GM21717 (cell line): ENCODE measurements around the gene SYNJ2.

Experiments used
- ATAC-seq: cut with Tn5 transposase; IDR thresholded peaks from one replicate; pipeline ENCODE4 v1.9.1; 2021; ENCODE audit warnings: mild to moderate bottlenecking, moderate library complexity; ENCODE audit not compliant: unreplicated experiment

SYNJ2 gene

DNA sequence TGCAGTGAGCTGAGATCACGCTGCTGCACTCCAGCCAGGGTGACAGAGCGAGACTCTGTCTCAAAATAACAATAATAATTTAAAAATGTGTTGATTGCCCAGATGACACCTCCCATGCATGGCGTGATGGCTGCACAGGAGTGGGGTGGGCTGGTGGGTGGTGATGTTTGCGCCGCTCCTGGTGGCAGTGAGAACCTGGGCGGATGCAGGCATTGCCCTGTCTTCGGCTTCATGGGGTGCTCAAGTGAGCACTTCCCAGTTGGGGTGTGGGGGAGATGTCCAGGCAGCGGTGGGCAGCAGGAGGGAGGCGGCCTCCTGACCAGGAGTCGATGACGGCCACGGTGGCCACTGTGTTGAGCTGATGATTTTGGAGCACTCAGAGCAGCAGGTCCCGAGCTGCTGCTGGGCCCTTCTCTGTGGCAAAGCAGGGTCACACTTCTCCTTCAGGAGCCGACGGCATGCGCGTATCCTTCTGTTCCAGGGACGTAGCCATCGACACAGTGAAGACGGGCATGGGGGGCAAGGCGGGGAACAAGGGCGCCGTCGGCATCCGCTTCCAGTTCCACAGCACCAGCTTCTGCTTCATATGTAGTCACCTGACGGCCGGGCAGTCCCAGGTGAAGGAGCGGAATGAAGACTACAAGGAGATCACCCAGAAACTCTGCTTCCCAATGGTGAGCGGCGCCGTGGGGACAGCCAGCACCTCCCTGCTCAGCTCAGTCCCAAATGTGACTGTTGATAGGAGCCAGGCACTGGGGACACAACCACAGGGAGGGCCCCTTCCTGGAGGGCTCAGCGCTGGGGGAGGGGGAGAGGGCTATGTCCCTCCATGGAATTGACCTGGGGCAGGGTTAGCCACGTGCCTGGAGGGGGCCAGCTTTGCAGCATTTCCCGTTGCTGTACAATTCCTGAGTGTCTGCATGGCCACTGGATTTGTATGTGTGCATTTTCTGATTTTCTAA, 89.7 kb downstream of the SYNJ2 start:
- ATAC-seq = no peak

DNA sequence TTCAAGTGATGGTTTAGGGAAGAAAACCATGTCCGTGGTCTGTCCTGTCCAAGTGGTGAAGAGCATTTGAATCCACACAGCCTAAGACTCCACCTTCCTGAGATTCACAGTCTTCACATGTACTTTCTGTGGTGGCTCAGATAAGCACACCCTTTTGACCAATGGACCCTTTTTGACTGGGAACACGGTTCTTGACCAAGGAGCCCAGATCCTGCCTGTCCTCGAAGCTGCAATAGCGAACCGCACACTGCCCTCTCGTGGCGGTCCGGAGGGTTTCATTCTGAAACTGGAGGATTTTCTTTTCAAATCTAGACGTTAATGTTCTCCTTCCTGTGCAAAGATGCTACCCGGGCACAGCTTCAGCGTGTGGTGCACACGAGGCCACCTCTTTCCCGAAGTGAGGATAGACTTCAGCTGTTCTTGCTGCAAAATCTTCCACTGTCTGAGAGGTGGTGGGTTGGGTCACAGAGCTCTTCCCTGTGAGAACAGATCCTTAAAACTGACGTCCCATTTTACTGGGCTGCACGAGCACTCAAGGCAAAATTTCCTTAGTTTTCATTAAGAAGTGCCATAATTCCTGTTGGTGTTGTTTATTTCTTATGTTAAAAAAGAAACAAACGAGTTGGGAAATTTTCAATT, 90.5 kb downstream of the SYNJ2 start:
- ATAC-seq = no peak

DNA sequence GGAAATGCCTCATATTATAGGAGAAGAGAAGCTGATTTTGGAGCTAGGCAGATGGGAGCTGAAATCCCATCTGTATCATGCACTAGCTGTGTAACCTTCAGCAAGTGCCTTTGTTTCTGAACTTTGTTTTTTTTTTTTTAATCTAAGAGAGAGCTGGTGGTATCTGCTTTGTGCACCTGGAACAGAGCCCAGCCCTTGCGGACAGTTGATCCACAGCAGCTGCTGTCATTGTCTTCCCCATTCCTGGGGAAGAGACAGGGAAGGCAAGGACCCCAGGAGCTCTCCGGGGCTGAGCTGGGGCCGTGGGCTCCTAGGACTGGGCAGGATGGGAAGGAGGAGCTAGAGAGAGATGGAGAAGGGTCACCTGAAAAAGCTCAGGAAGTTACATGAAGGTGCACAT, 92.1 kb downstream of the SYNJ2 start:
- ATAC-seq = no peak

DNA sequence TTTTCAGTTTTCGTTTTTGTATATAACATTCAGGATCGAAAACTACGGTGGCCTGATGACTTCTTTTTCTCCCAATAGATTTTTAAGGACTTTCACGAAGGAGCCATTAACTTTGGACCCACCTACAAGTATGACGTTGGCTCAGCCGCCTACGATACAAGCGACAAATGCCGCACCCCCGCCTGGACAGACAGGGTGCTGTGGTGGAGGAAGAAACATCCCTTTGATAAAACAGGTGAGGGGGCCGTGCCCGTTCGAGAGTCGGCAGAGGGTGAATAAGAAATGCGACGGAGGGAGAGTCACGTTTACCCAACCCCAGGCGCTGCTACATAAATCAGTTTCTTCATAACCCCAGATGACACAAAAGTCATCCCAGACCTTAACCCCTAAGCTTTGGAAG, 94.9 kb downstream of the SYNJ2 start:
- ATAC-seq = no peak

DNA sequence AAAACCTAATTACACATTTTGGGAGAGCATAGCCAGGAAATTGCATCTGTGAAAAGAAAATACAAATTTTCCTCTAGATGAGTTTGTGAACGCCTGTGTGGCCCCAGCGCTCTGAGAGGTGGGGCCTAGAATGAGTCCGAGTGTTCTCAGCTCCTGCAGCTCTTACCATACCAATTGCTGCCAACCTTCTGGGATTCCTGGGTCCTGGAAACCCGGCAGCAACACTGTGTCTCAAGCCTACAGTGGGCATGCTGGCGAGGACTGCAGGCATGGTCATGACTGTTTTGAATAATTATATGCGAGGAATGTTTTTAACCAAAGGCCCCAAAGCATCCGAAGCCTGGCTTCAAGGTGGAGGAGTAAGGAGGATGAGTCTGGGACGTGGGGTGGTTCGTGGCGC, 96.0 kb downstream of the SYNJ2 start:
- no peak for ATAC-seq

DNA sequence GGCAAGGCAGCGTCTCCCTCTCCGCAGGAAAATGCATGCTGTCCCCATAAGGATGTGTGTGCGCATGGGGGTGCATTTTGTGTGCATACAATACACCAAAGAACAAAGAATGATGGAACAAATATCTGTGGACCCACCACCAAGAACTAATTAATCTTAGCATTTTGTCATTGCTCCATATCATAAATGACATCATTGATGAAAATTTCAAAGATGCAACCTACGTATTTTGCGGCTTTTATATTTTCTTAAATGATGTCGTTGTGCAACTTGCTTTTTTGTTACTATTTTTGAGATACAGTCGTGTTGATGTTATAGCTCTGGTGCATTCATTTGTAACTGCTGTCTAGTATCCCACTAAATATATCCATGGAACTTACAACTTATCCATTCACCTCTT, 96.7 kb downstream of the SYNJ2 start:
- ATAC-seq = no peak

DNA sequence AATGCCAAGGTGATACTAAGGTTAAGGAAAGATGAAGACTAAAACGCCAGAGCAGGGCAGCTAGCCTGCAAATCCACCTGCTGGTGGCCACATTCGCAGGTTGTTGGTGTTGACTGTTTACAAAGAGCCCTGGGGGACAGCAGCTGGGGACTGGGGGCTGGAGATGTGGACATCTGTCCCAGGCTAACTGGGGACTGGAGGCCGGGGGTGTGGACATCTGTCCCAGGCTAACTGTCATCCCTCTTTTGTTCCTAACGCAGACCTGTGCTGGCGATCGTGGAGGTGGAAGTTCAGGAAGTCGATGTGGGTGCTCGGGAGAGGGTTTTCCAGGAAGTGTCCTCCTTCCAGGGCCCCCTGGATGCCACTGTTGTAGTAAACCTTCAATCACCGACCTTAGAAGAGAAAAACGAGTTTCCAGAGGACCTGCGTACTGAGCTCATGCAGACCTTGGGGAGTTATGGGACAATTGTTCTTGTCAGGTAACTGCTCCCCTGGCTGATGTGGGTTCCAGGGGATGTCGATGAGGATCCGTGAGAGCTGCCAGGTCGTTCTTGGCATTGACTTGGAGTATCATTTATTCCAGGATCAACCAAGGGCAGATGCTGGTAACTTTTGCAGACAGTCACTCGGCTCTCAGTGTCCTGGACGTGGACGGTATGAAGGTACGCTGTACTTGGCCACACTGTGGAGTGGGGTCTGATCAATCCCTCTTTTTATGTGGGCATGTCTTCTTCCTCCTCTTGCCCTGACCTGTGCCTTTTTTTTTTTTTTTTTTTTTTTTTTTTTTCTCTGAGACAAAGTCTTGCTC, 99.4 kb downstream of the SYNJ2 start:
- no peak for ATAC-seq

DNA sequence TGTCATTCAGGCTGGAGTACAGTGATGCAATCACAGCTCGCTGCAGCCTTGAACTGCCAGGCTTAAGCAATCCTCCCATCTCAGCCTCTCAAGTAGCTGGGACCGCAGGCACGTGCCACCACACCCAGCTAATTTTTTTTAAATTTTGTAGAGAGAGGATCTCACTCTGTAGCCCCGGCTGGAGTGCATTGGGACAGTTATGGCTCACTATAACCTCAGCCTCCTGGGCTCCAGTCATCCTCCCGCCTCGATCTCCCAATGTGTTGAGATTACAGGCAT, 99.9 kb downstream of the SYNJ2 start:
- ATAC-seq = no peak

DNA sequence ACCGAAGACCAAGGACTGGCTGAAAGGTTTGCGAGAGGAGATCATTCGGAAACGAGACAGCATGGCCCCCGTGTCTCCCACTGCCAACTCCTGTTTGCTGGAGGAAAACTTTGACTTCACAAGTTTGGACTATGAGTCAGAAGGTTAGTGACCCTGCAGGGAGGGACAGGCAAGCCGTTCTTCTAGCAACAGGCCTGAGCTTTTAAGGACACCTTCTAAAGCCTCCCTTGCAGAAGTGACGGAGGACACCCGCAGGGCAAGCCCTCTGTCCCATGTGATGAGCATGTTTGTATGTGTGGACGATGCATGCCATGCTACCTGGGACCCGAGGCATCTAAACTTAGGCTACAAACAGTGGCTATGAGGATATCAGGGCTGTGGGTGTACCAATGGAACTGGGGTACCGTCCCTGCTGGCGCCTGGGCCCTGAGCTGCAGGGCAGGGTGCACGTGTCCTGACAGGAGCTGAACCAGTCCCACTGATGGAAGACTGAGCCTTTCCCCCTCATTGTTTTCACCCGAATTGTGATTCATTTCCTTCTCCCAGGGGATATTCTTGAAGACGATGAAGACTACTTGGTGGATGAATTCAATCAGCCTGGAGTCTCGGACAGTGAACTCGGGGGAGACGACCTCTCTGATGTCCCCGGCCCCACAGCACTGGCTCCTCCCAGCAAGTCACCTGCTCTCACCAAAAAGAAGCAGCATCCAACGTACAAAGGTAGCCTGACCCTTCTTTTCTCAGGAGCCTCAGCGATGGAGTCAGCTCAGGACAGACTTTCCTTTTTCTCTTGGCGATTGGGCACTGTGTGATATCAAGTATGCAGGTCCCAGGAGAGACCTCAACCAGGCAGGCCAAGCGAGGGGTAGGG, 102.0 kb downstream of the SYNJ2 start:
- no peak for ATAC-seq

DNA sequence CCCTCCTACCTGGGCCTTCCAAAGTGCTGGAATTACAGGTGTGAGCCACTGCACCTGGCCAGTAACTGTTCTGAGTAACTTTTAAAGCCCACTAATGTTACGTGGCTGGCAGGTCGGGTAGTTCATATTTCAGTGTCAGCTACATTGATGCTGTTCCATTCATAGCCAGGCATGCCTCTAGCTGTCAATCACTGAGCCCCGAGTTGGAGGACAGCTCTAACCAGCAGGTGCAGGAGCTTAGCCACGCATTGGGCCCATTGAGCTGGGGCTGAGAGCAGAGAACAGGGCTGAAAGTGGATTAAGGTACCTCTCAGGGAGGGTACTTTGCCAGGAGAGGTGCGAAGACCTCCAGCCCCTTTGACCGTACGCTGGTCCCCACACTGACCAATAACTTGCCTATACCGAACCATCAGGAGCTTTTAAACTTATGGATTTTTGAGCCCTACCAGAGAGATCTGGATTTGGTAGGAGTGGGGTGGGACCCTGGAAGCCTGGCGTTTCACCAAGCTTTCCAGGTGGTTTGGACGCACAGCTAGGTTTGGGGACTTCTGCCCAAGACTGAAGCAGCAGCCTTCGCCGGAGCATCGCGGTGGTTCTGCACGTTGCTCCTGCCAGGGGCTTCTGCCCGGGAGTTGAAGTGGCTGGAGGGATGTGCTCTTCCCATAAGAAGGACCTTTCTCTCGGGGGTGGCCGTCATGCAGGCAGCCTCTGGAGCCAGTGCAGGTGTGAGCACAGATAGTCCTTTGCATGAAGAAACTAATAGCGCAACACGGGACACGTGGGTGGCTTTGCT, 103.8 kb downstream of the SYNJ2 start:
- ATAC-seq = no peak

DNA sequence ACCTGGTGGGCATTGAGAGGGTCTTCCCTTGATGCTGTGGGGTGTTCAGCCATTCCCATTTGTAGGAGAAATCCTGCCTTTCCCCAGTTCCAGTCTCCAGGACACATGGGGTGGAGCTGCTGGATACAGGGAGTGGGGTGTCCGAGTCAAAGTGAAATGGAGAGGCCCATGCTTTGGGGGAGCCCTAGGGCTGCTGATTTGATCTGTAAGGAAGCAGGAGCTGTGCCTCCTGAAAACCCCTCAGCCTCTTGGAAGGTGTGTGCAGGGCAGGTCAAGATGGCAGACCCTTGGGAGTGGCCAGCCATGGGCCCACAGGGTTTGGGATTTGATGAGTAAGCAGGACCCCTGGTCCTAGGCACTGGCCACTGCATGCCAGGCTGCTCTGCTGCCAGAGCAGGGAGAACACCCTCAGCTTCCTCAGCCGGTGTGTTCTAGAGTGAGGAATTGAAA, 104.4 kb downstream of the SYNJ2 start:
- no peak for ATAC-seq

DNA sequence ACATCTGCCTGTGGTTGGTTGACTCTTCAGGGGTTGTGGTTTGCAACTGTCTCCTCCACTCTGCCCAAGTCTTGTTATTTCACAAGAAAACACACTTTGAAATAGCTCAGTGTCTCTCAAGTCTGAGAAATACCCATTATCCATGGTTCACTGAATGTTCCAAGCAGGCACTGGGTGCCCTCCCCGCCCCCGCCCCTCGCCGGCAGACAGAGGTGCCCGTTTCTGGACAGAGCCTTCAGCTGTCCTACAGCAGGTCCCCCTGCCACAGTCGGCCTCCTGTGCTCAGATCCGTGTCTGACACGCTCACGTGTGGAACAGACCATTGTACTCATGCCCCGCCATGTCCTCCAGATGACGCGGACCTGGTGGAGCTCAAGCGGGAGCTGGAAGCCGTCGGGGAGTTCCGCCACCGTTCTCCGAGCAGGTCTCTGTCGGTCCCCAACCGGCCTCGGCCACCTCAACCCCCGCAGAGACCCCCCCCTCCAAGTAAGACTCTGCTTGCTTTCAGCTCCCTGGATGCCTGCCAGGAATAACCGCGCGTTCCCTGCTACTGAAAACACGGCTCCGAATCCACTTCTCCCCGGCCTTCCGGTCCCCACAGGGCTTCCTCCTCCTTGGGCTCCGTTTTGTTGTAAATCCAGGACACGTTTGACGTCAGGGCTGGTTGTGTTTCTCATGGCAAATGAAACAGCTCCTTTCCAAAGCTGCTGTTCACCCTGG, 105.0 kb downstream of the SYNJ2 start:
- ATAC-seq = no peak

DNA sequence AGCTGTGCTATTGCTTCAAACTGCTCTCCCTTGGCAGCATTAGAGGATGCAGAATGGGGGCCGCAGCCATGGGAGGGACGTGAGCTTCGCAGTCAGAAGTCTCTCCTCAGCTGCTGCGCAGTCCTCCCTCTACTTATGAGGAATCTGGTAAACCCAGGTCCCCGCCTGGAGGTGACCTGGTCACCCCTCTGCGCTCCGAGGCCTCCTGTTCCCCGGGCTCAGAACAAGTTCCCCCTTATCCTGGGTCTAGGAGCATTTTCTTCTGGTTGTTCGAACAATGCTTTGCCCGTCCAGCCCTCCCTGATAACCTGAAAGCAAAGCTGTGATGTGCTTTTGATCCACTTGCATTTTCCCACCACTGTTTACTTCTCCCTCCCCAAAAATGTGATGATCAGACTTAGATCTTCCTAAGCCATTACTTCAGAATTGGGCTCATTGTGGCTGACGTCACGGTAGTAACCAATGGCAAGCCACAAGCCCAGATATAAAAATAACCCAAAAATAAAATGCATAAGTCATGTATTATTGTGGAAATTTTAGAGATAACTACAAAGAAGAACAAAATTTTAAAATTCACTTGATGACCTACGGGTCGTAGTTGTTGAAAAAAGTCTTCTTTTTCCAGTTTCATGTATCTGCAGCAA, 105.7 kb downstream of the SYNJ2 start:
- no peak for ATAC-seq

DNA sequence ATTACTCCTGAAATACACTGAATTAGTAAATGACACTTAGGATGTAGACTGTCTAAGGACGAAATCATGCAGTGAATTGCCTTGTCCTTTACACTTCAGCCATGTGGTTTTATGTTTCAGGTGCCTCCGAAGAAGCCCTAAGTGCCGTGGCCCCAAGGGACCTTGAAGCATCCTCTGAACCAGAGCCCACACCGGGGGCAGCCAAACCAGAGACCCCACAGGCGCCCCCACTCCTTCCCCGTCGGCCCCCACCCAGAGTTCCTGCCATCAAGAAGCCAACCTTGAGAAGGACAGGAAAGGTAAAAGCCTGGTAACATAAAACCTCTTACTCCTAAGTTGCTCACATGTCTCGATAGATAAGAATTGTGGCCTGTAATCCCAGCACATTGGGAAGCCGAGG, 111.1 kb downstream of the SYNJ2 start:
- ATAC-seq = no peak

DNA sequence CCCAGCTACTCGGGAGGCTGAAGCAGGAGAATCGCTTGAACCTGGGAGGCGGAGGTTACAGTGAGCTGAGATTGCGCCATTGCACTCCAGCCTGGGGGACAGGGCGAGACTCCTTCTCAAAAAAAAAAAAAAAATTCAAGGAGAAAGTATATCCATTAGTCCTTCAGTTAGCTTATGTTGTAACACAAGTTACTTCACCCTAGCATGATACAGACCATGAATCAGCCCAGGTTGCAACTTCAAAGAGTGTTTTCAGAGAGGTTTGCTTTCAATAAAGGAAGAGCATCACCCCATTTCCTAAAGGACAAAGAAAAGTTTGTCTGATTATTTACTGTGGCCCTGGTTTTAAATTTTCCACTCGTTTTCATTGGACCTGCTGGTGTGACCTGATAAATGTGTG, 113.4 kb downstream of the SYNJ2 start:
- no peak for ATAC-seq

DNA sequence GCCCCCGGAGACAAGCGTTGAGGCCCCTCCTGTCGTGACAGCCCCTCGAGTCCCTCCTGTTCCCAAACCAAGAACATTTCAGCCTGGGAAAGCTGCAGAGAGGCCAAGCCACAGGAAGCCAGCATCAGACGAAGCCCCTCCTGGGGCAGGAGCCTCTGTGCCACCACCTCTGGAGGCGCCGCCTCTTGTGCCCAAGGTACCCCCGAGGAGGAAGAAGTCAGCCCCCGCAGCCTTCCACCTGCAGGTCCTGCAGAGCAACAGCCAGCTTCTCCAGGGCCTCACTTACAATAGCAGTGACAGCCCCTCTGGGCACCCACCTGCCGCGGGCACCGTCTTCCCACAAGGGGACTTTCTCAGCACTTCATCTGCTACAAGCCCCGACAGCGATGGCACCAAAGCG, 114.0 kb downstream of the SYNJ2 start:
- no peak for ATAC-seq

DNA sequence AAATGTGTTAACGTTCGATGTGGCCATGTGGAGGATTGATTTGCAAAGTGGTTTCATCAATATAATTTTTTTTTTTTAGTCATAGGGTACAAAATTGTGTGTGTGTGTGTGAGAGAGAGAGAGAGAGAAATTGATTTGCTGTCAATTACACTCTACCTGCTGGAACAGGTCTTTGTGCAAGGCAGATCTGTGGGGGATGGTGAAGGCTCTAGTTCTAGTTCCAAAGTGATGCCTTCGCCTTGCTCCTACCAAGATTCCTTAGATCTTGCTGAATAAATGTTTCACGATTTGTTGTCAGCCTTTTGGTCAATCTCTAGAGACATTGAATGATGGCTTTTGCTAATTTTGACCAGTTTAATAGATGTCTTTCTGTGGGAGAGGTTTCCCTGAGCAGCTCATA, 121.6 kb downstream of the SYNJ2 start:
- ATAC-seq = no peak

DNA sequence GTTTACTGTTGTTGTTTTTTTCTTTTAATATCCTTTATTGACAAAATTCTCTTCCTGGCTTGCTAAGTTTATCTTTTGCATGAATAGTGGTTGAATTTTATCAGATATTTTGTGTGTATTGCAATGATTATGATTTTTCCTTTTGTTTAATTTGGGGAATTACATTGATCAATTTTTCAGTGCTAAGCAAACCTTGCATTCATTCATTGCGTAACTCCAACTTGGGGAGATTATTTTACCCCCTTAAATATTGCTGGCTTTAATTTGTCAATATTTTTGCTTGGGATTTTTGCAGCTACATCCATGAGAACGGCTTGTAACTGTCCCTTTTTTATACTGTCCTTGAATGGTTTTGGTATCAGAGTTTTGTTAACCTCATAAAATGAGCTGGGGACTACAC, 123.0 kb downstream of the SYNJ2 start:
- ATAC-seq = no peak

DNA sequence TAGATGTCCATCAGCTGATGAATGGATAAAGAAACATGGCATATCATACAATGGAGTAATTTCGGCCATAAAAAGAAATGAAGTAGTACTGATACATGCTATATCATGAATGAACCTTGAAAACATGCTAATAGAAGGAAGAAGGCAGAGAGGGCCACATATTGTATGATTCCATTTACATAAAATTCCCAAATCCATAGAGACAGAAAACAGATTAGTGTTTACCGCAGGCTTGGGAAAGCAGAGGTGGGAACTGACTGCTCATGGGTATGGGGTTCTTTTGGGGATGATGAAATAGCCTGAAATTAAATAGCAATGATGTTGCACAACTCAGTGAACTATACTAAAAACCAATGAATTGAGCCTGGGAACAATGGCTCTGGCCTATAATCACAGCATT, 128.1 kb downstream of the SYNJ2 start:
- no peak for ATAC-seq
